Measurements from ENCODE around the gene NRG2.

The NRG2 gene

GRCh38 chr5:139998837-139999236, 44.3 kb downstream of the NRG2 start:
- no peak for DNase-seq (ENCODE audit: low read depth)
- no peak for TF ChIP-seq CTCF (IDR thresholded peaks at IDR 0.05; ENCODE audit: control insufficient read depth, insufficient read depth, low read depth, low read length, missing control alignments)
- H3K4me3 ChIP-seq (ENCODE audit: control insufficient read depth, low read depth, low read length), result no peak overlapping the region

GRCh38 chr5:139997276-139997675, 45.8 kb downstream of the NRG2 start:
- no peak for TF ChIP-seq CTCF (IDR thresholded peaks at IDR 0.05; ENCODE audit: control insufficient read depth, insufficient read depth, low read depth, low read length, missing control alignments)
- no peak for DNase-seq (ENCODE audit: low read depth)
- no peak overlapping the region for H3K4me3 ChIP-seq (ENCODE audit: control insufficient read depth, low read depth, low read length)

GRCh38 chr5:139995929-139996328, 47.2 kb downstream of the NRG2 start:
- no peak for DNase-seq (ENCODE audit: low read depth)
- H3K4me3 ChIP-seq (ENCODE audit: control insufficient read depth, low read depth, low read length), result no peak overlapping the region
- TF ChIP-seq CTCF (IDR thresholded peaks at IDR 0.05; ENCODE audit: control insufficient read depth, insufficient read depth, low read depth, low read length, missing control alignments), result no peak

- no peak for TF ChIP-seq CTCF (IDR thresholded peaks at IDR 0.05; ENCODE audit: control insufficient read depth, insufficient read depth, low read depth, low read length, missing control alignments)
- no peak for DNase-seq (ENCODE audit: low read depth)
- H3K4me3 ChIP-seq (ENCODE audit: control insufficient read depth, low read depth, low read length), result no peak overlapping the region
Observed at GRCh38 chr5:139994234-139994633, 48.9 kb downstream of the NRG2 start.

GRCh38 chr5:139985733-139986132, 57.4 kb downstream of the NRG2 start:
- DNase-seq (ENCODE audit: low read depth), result peak; percentile 63
- TF ChIP-seq CTCF (IDR thresholded peaks at IDR 0.05; ENCODE audit: control insufficient read depth, insufficient read depth, low read depth, low read length, missing control alignments), result no peak
- H3K4me3 ChIP-seq (ENCODE audit: control insufficient read depth, low read depth, low read length), result no peak overlapping the region

GRCh38 chr5:139985290-139985689, 57.8 kb downstream of the NRG2 start:
- no peak for TF ChIP-seq CTCF (IDR thresholded peaks at IDR 0.05; ENCODE audit: control insufficient read depth, insufficient read depth, low read depth, low read length, missing control alignments)
- no peak overlapping the region for H3K4me3 ChIP-seq (ENCODE audit: control insufficient read depth, low read depth, low read length)
- no peak for DNase-seq (ENCODE audit: low read depth)

- TF ChIP-seq CTCF (IDR thresholded peaks at IDR 0.05; ENCODE audit: control insufficient read depth, insufficient read depth, low read depth, low read length, missing control alignments), result no peak
- H3K4me3 ChIP-seq (ENCODE audit: control insufficient read depth, low read depth, low read length), result no peak overlapping the region
- DNase-seq (ENCODE audit: low read depth), result no peak
Observed at GRCh38 chr5:139984816-139985215, 58.3 kb downstream of the NRG2 start.

Measured in AG09309 (cell line).